ENCODE data around the gene LTB.

DNA sequence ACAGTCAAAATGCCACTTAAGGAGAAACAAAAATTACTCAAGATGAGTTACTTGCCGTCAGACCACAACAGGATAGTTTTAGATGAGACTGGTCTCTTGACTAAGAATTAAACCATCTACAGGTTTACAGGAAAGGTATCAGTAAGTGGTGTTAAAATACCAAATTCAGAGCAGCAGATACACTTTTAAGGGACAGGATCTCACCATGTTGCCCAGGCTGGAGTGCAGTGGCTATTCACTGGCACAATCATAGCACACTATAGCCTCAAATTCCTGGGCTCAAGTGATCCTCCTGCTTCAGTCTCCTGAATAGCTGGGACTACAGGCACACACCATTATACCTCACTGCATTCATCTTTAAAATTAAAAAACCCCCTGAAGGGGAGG, 48.8 kb downstream of the LTB start:
- TF ChIP-seq POLR2AphosphoS5 (IDR thresholded peaks at IDR 0.05) (no peak), EP300 (IDR thresholded peaks at IDR 0.05) (no peak), POLR2A (IDR thresholded peaks at IDR 0.05) (no peak)
- TF ChIP-seq, protein P1, sequence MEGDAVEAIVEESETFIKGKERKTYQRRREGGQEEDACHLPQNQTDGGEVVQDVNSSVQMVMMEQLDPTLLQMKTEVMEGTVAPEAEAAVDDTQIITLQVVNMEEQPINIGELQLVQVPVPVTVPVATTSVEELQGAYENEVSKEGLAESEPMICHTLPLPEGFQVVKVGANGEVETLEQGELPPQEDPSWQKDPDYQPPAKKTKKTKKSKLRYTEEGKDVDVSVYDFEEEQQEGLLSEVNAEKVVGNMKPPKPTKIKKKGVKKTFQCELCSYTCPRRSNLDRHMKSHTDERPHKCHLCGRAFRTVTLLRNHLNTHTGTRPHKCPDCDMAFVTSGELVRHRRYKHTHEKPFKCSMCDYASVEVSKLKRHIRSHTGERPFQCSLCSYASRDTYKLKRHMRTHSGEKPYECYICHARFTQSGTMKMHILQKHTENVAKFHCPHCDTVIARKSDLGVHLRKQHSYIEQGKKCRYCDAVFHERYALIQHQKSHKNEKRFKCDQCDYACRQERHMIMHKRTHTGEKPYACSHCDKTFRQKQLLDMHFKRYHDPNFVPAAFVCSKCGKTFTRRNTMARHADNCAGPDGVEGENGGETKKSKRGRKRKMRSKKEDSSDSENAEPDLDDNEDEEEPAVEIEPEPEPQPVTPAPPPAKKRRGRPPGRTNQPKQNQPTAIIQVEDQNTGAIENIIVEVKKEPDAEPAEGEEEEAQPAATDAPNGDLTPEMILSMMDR (IDR thresholded peaks at IDR 0.05) = no peak
